ENCODE results near the gene USP14. TPM values are rescaled to one million over a fixed set of nuclear protein-coding genes. Genes with fewer than 3 reads are reported as not detected.

USP14 gene
- total RNA-seq, 1 experiment from 2014 or later: 72.4 TPM

DNA sequence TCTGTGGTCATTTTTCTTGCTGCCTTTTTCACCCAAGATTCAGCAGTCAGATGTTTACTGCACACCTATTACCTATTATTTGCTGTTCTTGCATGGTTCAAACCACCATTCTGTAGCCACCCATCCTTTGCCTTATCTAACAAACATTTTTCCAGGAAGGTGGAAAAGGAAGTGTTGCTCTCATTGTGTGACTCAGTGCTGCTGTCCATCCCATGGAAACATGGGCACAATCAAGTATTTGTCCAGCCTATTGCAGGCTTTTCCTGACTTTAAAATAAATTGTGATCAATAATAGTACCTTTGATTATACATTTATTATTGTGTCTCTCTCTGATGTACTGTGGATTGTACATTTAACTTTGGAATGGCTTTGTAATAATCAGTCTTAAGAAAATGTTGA lies 53.2 kb downstream of the USP14 start:
- H3K27ac Mint-ChIP-seq: no peak overlapping the region
- H3K9me3 Mint-ChIP-seq: peaks cover under 1% of the 10 kb centered on the region; the same call in 1 of the 2 replicates
- peaks cover 69% of the 10 kb centered on the region for H3K36me3 Mint-ChIP-seq
- H3K27me3 Mint-ChIP-seq (ENCODE audit: low read depth): no peaks in the 10 kb centered on the region
- CTCF ChIA-PET: no interaction called here
- no peak for ATAC-seq
- no peak overlapping the region for H3K4me3 Mint-ChIP-seq
- H3K4me1 Mint-ChIP-seq: peaks cover 19% of the 10 kb centered on the region
- POLR2A ChIA-PET: interaction anchor here (2.0 kb wide), 1 partner anchor 56 kb away, joined by 5 read pairs; the partner anchor contains the start of gene THOC1
- TF ChIP-seq OVOL2 (CRISPR knock-in tag; IDR thresholded peaks at IDR 0.05; ENCODE audit: borderline replicate concordance) (no peak), MXD4 (CRISPR knock-in tag; IDR thresholded peaks at IDR 0.05; ENCODE audit: borderline replicate concordance) (no peak), ATF2 (CRISPR knock-in tag; IDR thresholded peaks at IDR 0.05; ENCODE audit: borderline replicate concordance, low read depth) (no peak), ELF4 (CRISPR knock-in tag; IDR thresholded peaks at IDR 0.05; ENCODE audit: low read depth) (no peak), ZNF396 (CRISPR knock-in tag; IDR thresholded peaks at IDR 0.05; ENCODE audit: borderline replicate concordance) (no peak), NFYB (CRISPR knock-in tag; conservative IDR thresholded peaks at IDR 0.05; ENCODE audit: low read depth) (no peak)
- TF ChIP-seq, protein P1, sequence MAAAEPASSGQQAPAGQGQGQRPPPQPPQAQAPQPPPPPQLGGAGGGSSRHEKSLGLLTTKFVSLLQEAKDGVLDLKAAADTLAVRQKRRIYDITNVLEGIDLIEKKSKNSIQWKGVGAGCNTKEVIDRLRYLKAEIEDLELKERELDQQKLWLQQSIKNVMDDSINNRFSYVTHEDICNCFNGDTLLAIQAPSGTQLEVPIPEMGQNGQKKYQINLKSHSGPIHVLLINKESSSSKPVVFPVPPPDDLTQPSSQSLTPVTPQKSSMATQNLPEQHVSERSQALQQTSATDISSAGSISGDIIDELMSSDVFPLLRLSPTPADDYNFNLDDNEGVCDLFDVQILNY (CRISPR knock-in tag; IDR thresholded peaks at IDR 0.05): no peak
- no peak for DNase-seq (ENCODE audit: low spot score)

GRCh38 chr18:212780-213179 lies 54.4 kb downstream of the USP14 start:
- no peaks in the 10 kb centered on the region for H3K27me3 Mint-ChIP-seq (ENCODE audit: low read depth)
- H3K4me3 Mint-ChIP-seq: no peak overlapping the region
- ChIA-PET CTCF (interaction anchor here (0.7 kb wide), 1 partner anchor 29 kb away, joined by 3 read pairs; no protein-coding TSS in a partner anchor), POLR2A (interaction anchor here (0.7 to 2.0 kb wide), 2 partner anchors 24 to 55 kb away, joined by 3 to 5 read pairs; partner anchors contain the start of gene THOC1)
- TF ChIP-seq ZNF219 (CRISPR knock-in tag; IDR thresholded peaks at IDR 0.05; ENCODE audit: borderline replicate concordance) (no peak), CREB1 (CRISPR knock-in tag; IDR thresholded peaks at IDR 0.05) (no peak)
- DNase-seq (ENCODE audit: low spot score) (no peak), ATAC-seq (no peak)
- peaks cover 11% of the 10 kb centered on the region for H3K9me3 Mint-ChIP-seq
- peaks cover 19% of the 10 kb centered on the region for H3K4me1 Mint-ChIP-seq
- H3K27ac Mint-ChIP-seq: no peak overlapping the region
- H3K36me3 Mint-ChIP-seq: peaks cover 73% of the 10 kb centered on the region

DNA sequence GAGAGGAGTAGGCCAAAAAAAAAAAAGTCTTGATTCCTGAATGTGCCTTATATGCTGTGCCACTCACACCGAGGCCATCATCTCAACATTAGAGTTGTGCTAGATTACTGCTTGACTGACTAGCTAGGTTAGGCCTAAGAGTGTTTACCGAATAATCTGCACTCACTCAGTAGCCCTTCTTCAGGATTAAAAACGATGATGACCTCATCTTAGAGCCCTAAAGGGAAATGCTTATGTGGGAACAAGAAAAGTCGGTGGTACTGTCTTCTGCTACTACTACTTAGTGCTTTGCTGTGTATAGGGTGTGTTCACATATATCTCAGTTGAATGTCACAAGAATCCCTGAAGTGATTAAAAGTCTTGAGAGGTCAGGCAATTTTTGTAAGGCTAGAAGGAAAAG lies 55.1 kb downstream of the USP14 start:
- peaks cover 19% of the 10 kb centered on the region for H3K4me1 Mint-ChIP-seq
- ChIA-PET POLR2A (interaction anchor here (0.7 to 2.0 kb wide), 2 partner anchors 25 to 54 kb away, joined by 3 to 5 read pairs; partner anchors contain the start of gene THOC1), CTCF (interaction anchor here (0.7 kb wide), 1 partner anchor 29 kb away, joined by 3 read pairs; no protein-coding TSS in a partner anchor)
- ATAC-seq (no peak), DNase-seq (ENCODE audit: low spot score) (no peak)
- H3K4me3 Mint-ChIP-seq: no peak overlapping the region
- H3K27me3 Mint-ChIP-seq (ENCODE audit: low read depth): no peaks in the 10 kb centered on the region
- peaks cover 81% of the 10 kb centered on the region for H3K36me3 Mint-ChIP-seq
- 0 out of 2 replicates have a peak overlapping the region, but pooled peaks have one; percentile 43 for H3K27ac Mint-ChIP-seq
- H3K9me3 Mint-ChIP-seq: peaks cover 18% of the 10 kb centered on the region
- TF ChIP-seq, protein P2, sequence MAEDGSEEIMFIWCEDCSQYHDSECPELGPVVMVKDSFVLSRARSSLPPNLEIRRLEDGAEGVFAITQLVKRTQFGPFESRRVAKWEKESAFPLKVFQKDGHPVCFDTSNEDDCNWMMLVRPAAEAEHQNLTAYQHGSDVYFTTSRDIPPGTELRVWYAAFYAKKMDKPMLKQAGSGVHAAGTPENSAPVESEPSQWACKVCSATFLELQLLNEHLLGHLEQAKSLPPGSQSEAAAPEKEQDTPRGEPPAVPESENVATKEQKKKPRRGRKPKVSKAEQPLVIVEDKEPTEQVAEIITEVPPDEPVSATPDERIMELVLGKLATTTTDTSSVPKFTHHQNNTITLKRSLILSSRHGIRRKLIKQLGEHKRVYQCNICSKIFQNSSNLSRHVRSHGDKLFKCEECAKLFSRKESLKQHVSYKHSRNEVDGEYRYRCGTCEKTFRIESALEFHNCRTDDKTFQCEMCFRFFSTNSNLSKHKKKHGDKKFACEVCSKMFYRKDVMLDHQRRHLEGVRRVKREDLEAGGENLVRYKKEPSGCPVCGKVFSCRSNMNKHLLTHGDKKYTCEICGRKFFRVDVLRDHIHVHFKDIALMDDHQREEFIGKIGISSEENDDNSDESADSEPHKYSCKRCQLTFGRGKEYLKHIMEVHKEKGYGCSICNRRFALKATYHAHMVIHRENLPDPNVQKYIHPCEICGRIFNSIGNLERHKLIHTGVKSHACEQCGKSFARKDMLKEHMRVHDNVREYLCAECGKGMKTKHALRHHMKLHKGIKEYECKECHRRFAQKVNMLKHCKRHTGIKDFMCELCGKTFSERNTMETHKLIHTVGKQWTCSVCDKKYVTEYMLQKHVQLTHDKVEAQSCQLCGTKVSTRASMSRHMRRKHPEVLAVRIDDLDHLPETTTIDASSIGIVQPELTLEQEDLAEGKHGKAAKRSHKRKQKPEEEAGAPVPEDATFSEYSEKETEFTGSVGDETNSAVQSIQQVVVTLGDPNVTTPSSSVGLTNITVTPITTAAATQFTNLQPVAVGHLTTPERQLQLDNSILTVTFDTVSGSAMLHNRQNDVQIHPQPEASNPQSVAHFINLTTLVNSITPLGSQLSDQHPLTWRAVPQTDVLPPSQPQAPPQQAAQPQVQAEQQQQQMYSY (CRISPR knock-in tag; IDR thresholded peaks at IDR 0.05): no peak
- TF ChIP-seq AR (CRISPR knock-in tag; IDR thresholded peaks at IDR 0.05) (no peak), EMX1 (CRISPR knock-in tag; IDR thresholded peaks at IDR 0.05) (no peak), ZNF423 (CRISPR knock-in tag; IDR thresholded peaks at IDR 0.05) (no peak), GRHL2 (CRISPR knock-in tag; IDR thresholded peaks at IDR 0.05; ENCODE audit: insufficient replicate concordance, severe bottlenecking) (no peak), NR2C2 (CRISPR knock-in tag; IDR thresholded peaks at IDR 0.05) (no peak), FOXP1 (CRISPR knock-in tag; IDR thresholded peaks at IDR 0.05; ENCODE audit: borderline replicate concordance) (no peak)
- TF ChIP-seq, protein P3, sequence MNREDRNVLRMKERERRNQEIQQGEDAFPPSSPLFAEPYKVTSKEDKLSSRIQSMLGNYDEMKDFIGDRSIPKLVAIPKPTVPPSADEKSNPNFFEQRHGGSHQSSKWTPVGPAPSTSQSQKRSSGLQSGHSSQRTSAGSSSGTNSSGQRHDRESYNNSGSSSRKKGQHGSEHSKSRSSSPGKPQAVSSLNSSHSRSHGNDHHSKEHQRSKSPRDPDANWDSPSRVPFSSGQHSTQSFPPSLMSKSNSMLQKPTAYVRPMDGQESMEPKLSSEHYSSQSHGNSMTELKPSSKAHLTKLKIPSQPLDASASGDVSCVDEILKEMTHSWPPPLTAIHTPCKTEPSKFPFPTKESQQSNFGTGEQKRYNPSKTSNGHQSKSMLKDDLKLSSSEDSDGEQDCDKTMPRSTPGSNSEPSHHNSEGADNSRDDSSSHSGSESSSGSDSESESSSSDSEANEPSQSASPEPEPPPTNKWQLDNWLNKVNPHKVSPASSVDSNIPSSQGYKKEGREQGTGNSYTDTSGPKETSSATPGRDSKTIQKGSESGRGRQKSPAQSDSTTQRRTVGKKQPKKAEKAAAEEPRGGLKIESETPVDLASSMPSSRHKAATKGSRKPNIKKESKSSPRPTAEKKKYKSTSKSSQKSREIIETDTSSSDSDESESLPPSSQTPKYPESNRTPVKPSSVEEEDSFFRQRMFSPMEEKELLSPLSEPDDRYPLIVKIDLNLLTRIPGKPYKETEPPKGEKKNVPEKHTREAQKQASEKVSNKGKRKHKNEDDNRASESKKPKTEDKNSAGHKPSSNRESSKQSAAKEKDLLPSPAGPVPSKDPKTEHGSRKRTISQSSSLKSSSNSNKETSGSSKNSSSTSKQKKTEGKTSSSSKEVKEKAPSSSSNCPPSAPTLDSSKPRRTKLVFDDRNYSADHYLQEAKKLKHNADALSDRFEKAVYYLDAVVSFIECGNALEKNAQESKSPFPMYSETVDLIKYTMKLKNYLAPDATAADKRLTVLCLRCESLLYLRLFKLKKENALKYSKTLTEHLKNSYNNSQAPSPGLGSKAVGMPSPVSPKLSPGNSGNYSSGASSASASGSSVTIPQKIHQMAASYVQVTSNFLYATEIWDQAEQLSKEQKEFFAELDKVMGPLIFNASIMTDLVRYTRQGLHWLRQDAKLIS (CRISPR knock-in tag; IDR thresholded peaks at IDR 0.05; ENCODE audit: borderline replicate concordance): no peak

Data from WTC11 (cell line).